HepG2 (cell line): ENCODE data around the gene NBEAL2. TPM values are rescaled to one million over a fixed set of nuclear protein-coding genes. Genes with fewer than 3 reads are reported as not detected.

ENCODE experiments used
- ATAC-seq: fragments of 200-7000 bp; cut with Tn5 transposase; 3 replicates; pipeline ENCODE4 v1.9.1; 2020; ENCODE audit warnings: mild to moderate bottlenecking, moderate library complexity
- BruUV-seq: library from RNA; stranded (reverse); fragments of 400-500 nt; replicated peaks from 2 replicates; lab custom pipeline; 2021; lab: Mats Ljungman, UMichigan
- CTCF ChIA-PET: fragments of 300-600 bp; formaldehyde crosslinking; extraction: SDS; loops from one replicate; lab custom pipeline; 2021; ENCODE audit warnings: low total read pairs, inconsistent platforms, low intra/inter-chr PET ratio; lab: Yijun Ruan, JAX
- POLR2A ChIA-PET: fragments of 350-600 bp; sonication (Branson Sonifier 250); formaldehyde crosslinking; loops from one replicate; lab custom pipeline; 2020; ENCODE audit warnings: antibody characterized with exemption, inconsistent platforms; lab: Yijun Ruan, JAX
- DNase-seq: peaks from one replicate; pipeline ENCODE4 v3.0.0-alpha.2; 2015; ENCODE audit warnings: low spot score
- FAIRE-seq: peaks from 3 replicates; lab custom pipeline; 2011; peaks lifted over from hg19 to GRCh38; lab: Jason Lieb, UNC
- H2AFZ ChIP-seq: one replicate; pipeline ENCODE4 v1.6.1; 2011; ENCODE audit warnings: low read length, inconsistent platforms
- H3K27ac ChIP-seq: fragments of 300-600 bp; 3 replicates; pipeline ENCODE4 v1.8.0; 2011; ENCODE audit warnings: mixed run types, mild to moderate bottlenecking, mixed read lengths, low read length, inconsistent platforms; ENCODE audit not compliant: insufficient read depth; ENCODE audit errors: extremely low read length
- H3K27me3 ChIP-seq, 2 experiments: fragments of 200-600 bp in 1 of 2; 2 replicates in 1 of 2; 3 replicates in 1 of 2; pipeline versions ENCODE4 v1.6.0 to v1.8.0; 2011; ENCODE audit warnings: low read length in 2 of 2, mild to moderate bottlenecking in 2 of 2, moderate library complexity in 2 of 2, inconsistent platforms in 1 of 2; ENCODE audit not compliant: insufficient read depth in 2 of 2, control insufficient read depth in 1 of 2
- H3K36me3 ChIP-seq, 2 experiments: fragments of 200-600 bp in 1 of 2; replicated peaks in 1 of 2; 2 replicates in 1 of 2; 3 replicates in 1 of 2; pipeline versions ENCODE4 v1.5.1 to v1.8.0; 2011; ENCODE audit warnings: low read length in 2 of 2, inconsistent platforms in 1 of 2; ENCODE audit not compliant: insufficient read depth in 2 of 2, control insufficient read depth in 1 of 2
- H3K4me1 ChIP-seq: 2 replicates; pipeline ENCODE4 v1.5.1; 2012; ENCODE audit warnings: low read length, inconsistent platforms; ENCODE audit not compliant: insufficient read depth
- H3K4me2 ChIP-seq: 2 replicates; pipeline ENCODE4 v1.6.0; 2011; ENCODE audit warnings: low read depth, low read length, inconsistent platforms
- H3K4me3 ChIP-seq, 3 experiments: fragments of 200-600 bp in 1 of 3; sonication (generic), shearing (Covaris generic) in 1 of 3; replicated peaks in 1 of 3; 2 replicates each; pipeline ENCODE4 v1.5.1; 2011 to 2016; ENCODE audit warnings: low read length in 3 of 3, inconsistent platforms in 2 of 3, low read depth in 2 of 3, mild to moderate bottlenecking in 2 of 3, control low read depth in 1 of 3, mixed read lengths in 1 of 3; ENCODE audit not compliant: insufficient read depth in 1 of 3
- H3K79me2 ChIP-seq: one replicate; pipeline ENCODE4 v1.6.1; 2011; ENCODE audit warnings: low read length, inconsistent platforms; ENCODE audit not compliant: insufficient read depth
- H3K9ac ChIP-seq: 2 replicates; pipeline ENCODE4 v1.6.0; 2011; ENCODE audit warnings: mild to moderate bottlenecking, low read depth, low read length, inconsistent platforms; ENCODE audit not compliant: insufficient read depth
- H3K9me3 ChIP-seq: 2 replicates; pipeline ENCODE4 v1.5.1; 2012; ENCODE audit warnings: mild to moderate bottlenecking, low read length
- H4K20me1 ChIP-seq: 2 replicates; pipeline ENCODE4 v1.6.0; 2011; ENCODE audit warnings: inconsistent platforms, mild to moderate bottlenecking, low read length, moderate library complexity; ENCODE audit not compliant: insufficient read depth
- CHD4 ChIP-seq: fragments of 200-600 bp; sonication (generic); IDR thresholded peaks from 2 replicates; pipeline ENCODE4 v1.7.0; 2017; ENCODE audit warnings: mild to moderate bottlenecking, low read length, borderline replicate concordance
- IKZF1 ChIP-seq: fragments of 450-650 bp; IDR thresholded peaks from 2 replicates; pipeline ENCODE4 v1.7.1; 2016
- NFE2 ChIP-seq: sonication (generic); formaldehyde crosslinking; IDR thresholded peaks from 2 replicates; pipeline ENCODE4 v1.4.0; 2020; ENCODE audit warnings: missing genetic modification reagents
- PAX8 ChIP-seq: sonication (generic); formaldehyde crosslinking; IDR thresholded peaks from 2 replicates; pipeline ENCODE4 v1.8.0; 2022; ENCODE audit warnings: mild to moderate bottlenecking, missing genetic modification reagents, borderline replicate concordance
- PTBP1 ChIP-seq: fragments of 200-400 bp; formaldehyde crosslinking; IDR thresholded peaks from 2 replicates; pipeline ENCODE4 v1.6.1; 2018; ENCODE audit warnings: low read length, low read depth; ENCODE audit not compliant: poor library complexity, severe bottlenecking
- SIN3A ChIP-seq: IDR thresholded peaks from 2 replicates; pipeline ENCODE4 v1.6.1; 2011; ENCODE audit warnings: low read depth, mild to moderate bottlenecking, control low read depth, low read length, borderline replicate concordance
- SRSF4 ChIP-seq: fragments of 200-400 bp; formaldehyde crosslinking; IDR thresholded peaks from one replicate; pipeline ENCODE4 v1.6.1; 2018; ENCODE audit warnings: mild to moderate bottlenecking, low read depth, low read length, moderate library complexity; ENCODE audit not compliant: poor library complexity, severe bottlenecking
- SUZ12 ChIP-seq: fragments of 150-350 bp; IDR thresholded peaks from 2 replicates; pipeline ENCODE4 v1.6.1; 2014; ENCODE audit warnings: low read depth, low read length
- ZC3H13 ChIP-seq: sonication (generic); formaldehyde crosslinking; IDR thresholded peaks from 2 replicates; pipeline ENCODE4 v1.8.1; 2023; ENCODE audit warnings: mild to moderate bottlenecking, missing genetic modification reagents, moderate library complexity
- ZNF24 ChIP-seq: fragments of 450-650 bp; IDR thresholded peaks from 2 replicates; pipeline ENCODE4 v1.6.1; 2017; ENCODE audit warnings: antibody characterized with exemption, mild to moderate bottlenecking
- ZNF724P ChIP-seq: sonication (generic); formaldehyde crosslinking; IDR thresholded peaks from 2 replicates; pipeline ENCODE4 v1.8.0; 2022; ENCODE audit warnings: missing genetic modification reagents, borderline replicate concordance
- WGBS: methylation state at CpG from one replicate; pipeline ENCODE4 v1.1.6; 2017; ENCODE audit warnings: low lambda C conversion rate; 5-methylcytosine and 5-hydroxymethylcytosine counted together
- in situ Hi-C: cut with HindIII; loops from 2 replicates; pipeline ENCODE4 v1.10.0; 2017; ENCODE audit warnings: low pct_unique_long_range_greater_than_20kb; ENCODE audit not compliant: extremely low pct_ligation_motif_present
- intact Hi-C: fragments of 100-400 bp; cut with micrococcal nuclease; formaldehyde crosslinking; loops from one replicate; pipeline ENCODE4 v1.10.0; 2022; ENCODE audit not compliant: unreplicated experiment
- polyA plus RNA-seq, 8 experiments: library from polyadenylated mRNA; depleted of rRNA in 3 of 8; stranded (reverse) in 7 of 8; unstranded in 1 of 8; fragments of >200 nt; fragmentation: Illumina TruSeq in 4 of 8; extraction: Trizol in 4 of 8; gene quantifications; 2 replicates each; pipeline versions ENCODE4 v1.2.1 to v1.2.3, GENCODE V29; 2011 to 2016; ENCODE audit warnings: low read depth in 4 of 8, missing spikeins in 1 of 8, mixed read lengths in 1 of 8; ENCODE audit not compliant: insufficient read depth in 1 of 8
- total RNA-seq, 5 experiments: library from RNA; depleted of rRNA; stranded (reverse); fragments of >200 nt; fragmentation: Illumina TruSeq; extraction: Trizol; gene quantifications; 2 replicates each; pipeline ENCODE4 v1.2.3, GENCODE V29; 2016; ENCODE audit warnings: low read depth in 1 of 5
- TF ChIP-seq, protein P1 (sequence below): sonication (generic); formaldehyde crosslinking; IDR thresholded peaks from 2 replicates; pipeline ENCODE4 v1.5.0; 2020; ENCODE audit warnings: mild to moderate bottlenecking, missing genetic modification reagents, borderline replicate concordance
- TF ChIP-seq, protein P2 (sequence below): IDR thresholded peaks from 2 replicates; pipeline ENCODE4 v1.6.1; 2016; ENCODE audit warnings: low read depth, borderline replicate concordance

NBEAL2 gene
- total and polyA plus RNA-seq, 2 of the 13 experiments (the other 11 are each of a cell fraction or from before 2014, with no cell fraction given) = 9.7 to 12.4 TPM

DNA sequence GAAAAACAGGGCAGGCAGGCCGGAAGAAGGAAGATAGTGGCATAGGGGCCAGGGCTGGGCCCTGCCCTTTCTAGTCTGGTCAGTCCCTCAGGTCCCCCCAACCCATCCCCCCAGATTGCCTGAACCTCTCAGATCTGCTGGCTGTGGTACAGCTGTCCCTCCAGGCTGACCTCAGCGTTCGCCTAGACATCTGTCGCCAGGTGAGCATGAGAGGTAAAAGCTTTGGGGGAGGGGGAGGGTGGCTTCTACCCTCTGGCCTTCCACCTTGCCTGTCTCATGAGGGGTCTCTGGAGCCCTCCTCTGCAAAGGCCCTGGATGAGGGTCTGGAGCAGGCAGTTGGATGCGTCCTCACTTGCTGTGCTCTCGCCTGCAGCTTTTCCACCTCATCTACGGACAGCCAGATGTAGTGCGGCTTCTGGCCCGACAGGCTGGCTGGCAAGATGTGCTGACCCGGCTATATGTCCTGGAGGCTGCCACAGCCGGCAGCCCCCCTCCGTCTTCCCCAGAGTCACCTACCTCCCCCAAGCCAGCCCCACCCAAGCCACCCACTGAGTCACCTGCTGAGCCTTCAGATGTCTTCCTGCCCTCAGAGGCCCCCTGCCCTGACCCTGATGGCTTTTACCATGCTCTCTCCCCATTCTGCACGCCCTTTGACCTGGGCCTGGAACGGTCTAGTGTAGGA is 20.2 kb downstream of the NBEAL2 start:
- no peak overlapping the region for H3K4me3 ChIP-seq

More for the DNA sequence above, 20.2 kb downstream of the NBEAL2 start:
- no peak overlapping the region for H3K9ac ChIP-seq
- TF ChIP-seq SIN3A (no peak), IKZF1 (no peak), ZNF724P (no peak), PAX8 (no peak), SRSF4 (no peak), NFE2 (CRISPR knock-in tag) (no peak), PTBP1 (no peak), SUZ12 (no peak), ZNF24 (no peak), ZC3H13 (no peak), CHD4 (no peak)
- TF ChIP-seq, protein P1, sequence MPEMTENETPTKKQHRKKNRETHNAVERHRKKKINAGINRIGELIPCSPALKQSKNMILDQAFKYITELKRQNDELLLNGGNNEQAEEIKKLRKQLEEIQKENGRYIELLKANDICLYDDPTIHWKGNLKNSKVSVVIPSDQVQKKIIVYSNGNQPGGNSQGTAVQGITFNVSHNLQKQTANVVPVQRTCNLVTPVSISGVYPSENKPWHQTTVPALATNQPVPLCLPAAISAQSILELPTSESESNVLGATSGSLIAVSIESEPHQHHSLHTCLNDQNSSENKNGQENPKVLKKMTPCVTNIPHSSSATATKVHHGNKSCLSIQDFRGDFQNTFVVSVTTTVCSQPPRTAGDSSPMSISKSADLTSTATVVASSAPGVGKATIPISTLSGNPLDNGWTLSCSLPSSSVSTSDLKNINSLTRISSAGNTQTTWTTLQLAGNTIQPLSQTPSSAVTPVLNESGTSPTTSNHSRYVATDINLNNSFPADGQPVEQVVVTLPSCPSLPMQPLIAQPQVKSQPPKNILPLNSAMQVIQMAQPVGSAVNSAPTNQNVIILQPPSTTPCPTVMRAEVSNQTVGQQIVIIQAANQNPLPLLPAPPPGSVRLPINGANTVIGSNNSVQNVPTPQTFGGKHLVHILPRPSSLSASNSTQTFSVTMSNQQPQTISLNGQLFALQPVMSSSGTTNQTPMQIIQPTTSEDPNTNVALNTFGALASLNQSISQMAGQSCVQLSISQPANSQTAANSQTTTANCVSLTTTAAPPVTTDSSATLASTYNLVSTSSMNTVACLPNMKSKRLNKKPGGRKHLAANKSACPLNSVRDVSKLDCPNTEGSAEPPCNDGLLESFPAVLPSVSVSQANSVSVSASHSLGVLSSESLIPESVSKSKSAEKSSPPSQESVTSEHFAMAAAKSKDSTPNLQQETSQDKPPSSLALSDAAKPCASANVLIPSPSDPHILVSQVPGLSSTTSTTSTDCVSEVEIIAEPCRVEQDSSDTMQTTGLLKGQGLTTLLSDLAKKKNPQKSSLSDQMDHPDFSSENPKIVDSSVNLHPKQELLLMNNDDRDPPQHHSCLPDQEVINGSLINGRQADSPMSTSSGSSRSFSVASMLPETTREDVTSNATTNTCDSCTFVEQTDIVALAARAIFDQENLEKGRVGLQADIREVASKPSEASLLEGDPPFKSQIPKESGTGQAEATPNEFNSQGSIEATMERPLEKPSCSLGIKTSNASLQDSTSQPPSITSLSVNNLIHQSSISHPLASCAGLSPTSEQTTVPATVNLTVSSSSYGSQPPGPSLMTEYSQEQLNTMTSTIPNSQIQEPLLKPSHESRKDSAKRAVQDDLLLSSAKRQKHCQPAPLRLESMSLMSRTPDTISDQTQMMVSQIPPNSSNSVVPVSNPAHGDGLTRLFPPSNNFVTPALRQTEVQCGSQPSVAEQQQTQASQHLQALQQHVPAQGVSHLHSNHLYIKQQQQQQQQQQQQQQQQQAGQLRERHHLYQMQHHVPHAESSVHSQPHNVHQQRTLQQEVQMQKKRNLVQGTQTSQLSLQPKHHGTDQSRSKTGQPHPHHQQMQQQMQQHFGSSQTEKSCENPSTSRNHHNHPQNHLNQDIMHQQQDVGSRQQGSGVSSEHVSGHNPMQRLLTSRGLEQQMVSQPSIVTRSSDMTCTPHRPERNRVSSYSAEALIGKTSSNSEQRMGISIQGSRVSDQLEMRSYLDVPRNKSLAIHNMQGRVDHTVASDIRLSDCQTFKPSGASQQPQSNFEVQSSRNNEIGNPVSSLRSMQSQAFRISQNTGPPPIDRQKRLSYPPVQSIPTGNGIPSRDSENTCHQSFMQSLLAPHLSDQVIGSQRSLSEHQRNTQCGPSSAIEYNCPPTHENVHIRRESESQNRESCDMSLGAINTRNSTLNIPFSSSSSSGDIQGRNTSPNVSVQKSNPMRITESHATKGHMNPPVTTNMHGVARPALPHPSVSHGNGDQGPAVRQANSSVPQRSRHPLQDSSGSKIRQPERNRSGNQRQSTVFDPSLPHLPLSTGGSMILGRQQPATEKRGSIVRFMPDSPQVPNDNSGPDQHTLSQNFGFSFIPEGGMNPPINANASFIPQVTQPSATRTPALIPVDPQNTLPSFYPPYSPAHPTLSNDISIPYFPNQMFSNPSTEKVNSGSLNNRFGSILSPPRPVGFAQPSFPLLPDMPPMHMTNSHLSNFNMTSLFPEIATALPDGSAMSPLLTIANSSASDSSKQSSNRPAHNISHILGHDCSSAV = no peak
- TF ChIP-seq, protein P2, sequence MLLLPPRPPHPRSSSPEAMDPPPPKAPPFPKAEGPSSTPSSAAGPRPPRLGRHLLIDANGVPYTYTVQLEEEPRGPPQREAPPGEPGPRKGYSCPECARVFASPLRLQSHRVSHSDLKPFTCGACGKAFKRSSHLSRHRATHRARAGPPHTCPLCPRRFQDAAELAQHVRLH (CRISPR knock-in tag) = no peak
- intact Hi-C loops = no loop called here
- no peaks in the 10 kb centered on the region for H3K27me3 ChIP-seq
- no TSS peak for BruUV-seq
- ATAC-seq = no peak
- POLR2A ChIA-PET = no interaction called here
- DNase-seq = no peak
- H3K79me2 ChIP-seq = no peaks in the 10 kb centered on the region
- peaks cover 5 to 8% of the 10 kb centered on the region in 2 experiments; a peak in 3 of 5 replicates for H3K36me3 ChIP-seq
- in situ Hi-C loops = no loop called here
- no peaks in the 10 kb centered on the region for H3K9me3 ChIP-seq
- no peak overlapping the region for H3K4me2 ChIP-seq
- WGBS = 91% methylated on average over 8 of the region's 14 CpGs
- H3K4me1 ChIP-seq = peaks cover 12% of the 10 kb centered on the region
- H2AFZ ChIP-seq = no peak overlapping the region
- no peaks in the 10 kb centered on the region for H4K20me1 ChIP-seq
- no peak overlapping the region for H3K27ac ChIP-seq
- no peak for FAIRE-seq
- CTCF ChIA-PET = interaction anchor here (2.0 kb wide), 1 partner anchor 76 kb away, joined by 27 read pairs; no protein-coding TSS in a partner anchor
